ENCODE results near the gene SREK1IP1.

SREK1IP1 gene

DNA sequence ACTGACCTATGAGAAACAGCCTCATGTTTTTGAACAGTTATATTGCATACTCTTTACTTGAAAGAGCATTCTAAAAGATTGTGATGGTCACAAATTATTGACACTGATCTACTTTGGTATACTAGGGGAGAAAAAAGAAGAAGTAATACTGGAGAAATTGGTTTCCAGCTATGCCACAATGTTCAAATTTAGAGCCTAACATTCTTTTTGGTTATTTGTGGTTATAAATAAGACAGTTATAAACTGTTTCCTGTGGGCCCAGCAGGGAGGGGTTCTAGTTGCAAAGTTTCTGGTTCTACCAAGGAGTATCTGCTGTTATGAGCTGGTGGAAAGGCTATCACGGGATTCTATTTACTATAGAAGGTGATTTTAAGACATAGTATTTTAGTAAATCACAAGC is 5.0 kb upstream of the SREK1IP1 start:
- no peak overlapping the region for H3K27ac Mint-ChIP-seq
- peaks cover 13% of the 10 kb centered on the region for H3K36me3 Mint-ChIP-seq (ENCODE audit: low read depth)
- no peak overlapping the region for H3K4me3 Mint-ChIP-seq
- TF ChIP-seq, protein P1, sequence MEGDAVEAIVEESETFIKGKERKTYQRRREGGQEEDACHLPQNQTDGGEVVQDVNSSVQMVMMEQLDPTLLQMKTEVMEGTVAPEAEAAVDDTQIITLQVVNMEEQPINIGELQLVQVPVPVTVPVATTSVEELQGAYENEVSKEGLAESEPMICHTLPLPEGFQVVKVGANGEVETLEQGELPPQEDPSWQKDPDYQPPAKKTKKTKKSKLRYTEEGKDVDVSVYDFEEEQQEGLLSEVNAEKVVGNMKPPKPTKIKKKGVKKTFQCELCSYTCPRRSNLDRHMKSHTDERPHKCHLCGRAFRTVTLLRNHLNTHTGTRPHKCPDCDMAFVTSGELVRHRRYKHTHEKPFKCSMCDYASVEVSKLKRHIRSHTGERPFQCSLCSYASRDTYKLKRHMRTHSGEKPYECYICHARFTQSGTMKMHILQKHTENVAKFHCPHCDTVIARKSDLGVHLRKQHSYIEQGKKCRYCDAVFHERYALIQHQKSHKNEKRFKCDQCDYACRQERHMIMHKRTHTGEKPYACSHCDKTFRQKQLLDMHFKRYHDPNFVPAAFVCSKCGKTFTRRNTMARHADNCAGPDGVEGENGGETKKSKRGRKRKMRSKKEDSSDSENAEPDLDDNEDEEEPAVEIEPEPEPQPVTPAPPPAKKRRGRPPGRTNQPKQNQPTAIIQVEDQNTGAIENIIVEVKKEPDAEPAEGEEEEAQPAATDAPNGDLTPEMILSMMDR (IDR thresholded peaks at IDR 0.05; ENCODE audit: unreplicated experiment in 3 of 3), result no peak
- H3K27me3 Mint-ChIP-seq (ENCODE audit: low read depth), result no peaks in the 10 kb centered on the region
- H3K9me3 Mint-ChIP-seq, result no peaks in the 10 kb centered on the region
- peaks cover 19% of the 10 kb centered on the region for H3K4me1 Mint-ChIP-seq

DNA sequence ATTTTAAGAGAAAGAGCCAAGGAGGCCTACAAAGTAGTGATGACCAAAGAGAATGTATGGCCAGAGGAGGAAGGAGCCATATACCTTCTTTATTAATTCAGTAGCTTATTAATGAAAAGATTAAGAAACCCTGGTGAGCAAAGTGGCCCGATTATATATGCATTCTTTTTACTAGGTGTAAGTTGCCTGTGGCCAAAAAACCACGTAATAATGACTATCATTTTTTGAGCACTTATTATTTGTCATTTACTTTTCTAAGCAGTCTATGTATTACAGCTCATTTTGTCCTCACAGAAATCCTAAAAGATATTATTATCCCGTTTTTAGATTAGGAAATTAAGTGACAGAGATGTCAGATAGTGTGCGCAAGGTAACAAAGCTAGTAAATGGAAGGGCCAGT is 3.2 kb upstream of the SREK1IP1 start:
- H3K9me3 Mint-ChIP-seq, result no peaks in the 10 kb centered on the region
- H3K4me1 Mint-ChIP-seq, result peaks cover 29% of the 10 kb centered on the region
- no peaks in the 10 kb centered on the region for H3K27me3 Mint-ChIP-seq (ENCODE audit: low read depth)
- H3K4me3 Mint-ChIP-seq, result peak overlapping the region in 2 of 3 experiments; percentile 41 to 51
- TF ChIP-seq, protein P1 (IDR thresholded peaks at IDR 0.05; ENCODE audit: unreplicated experiment in 3 of 3), result no peak
- H3K27ac Mint-ChIP-seq, result no peak overlapping the region
- H3K36me3 Mint-ChIP-seq (ENCODE audit: low read depth), result peaks cover 14% of the 10 kb centered on the region

DNA sequence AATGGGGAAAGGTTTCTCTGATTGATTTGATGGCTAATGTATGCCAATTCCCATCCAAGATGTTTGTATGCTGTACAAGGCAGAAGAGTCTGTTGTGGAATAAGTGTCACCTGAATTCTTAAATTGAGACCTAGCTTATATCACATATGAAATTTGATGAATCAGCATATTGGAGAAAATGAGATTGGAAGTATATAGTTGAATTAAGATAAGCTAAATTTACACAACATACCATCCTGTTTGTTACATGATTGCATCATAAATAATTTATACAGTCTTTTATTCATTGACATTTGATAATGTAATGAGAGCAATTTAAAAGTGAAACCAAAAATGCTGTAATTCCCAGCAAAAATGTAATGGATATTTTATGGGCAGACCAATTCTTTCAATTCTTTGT is 1.4 kb upstream of the SREK1IP1 start:
- no peaks in the 10 kb centered on the region for H3K27me3 Mint-ChIP-seq (ENCODE audit: low read depth)
- H3K4me3 Mint-ChIP-seq, result peak overlapping the region; percentile 97 to 99 (median 98)
- H3K27ac Mint-ChIP-seq, result peak overlapping the region; percentile 100
- H3K36me3 Mint-ChIP-seq (ENCODE audit: low read depth), result peaks cover 10% of the 10 kb centered on the region
- TF ChIP-seq, protein P1 (IDR thresholded peaks at IDR 0.05; ENCODE audit: unreplicated experiment in 3 of 3), result no peak
- peaks cover 37% of the 10 kb centered on the region for H3K4me1 Mint-ChIP-seq
- no peaks in the 10 kb centered on the region for H3K9me3 Mint-ChIP-seq

DNA sequence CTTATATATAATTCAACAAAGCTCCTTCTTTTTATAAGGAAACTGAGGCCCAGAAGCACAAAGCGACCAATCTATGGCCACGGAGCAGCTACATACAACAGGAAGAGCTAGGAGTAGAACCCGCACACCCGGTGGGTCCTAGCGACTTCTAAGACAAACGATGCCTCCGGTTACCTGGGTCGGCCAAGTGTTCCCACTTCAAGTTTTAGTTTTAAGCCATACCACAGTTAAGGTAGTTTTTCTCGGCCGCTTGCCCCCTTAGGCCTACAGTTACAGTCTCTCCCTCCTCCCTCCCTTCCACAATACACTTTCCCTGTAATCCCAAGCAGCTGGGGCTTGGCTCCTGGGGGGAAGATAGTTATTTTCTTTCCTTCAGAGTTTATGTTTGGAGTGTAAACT is 533 bp downstream of the SREK1IP1 start:
- peak overlapping the region; percentile 100 for H3K27ac Mint-ChIP-seq
- H3K27me3 Mint-ChIP-seq (ENCODE audit: low read depth), result no peaks in the 10 kb centered on the region
- H3K36me3 Mint-ChIP-seq (ENCODE audit: low read depth), result peaks cover 15% of the 10 kb centered on the region
- TF ChIP-seq, protein P1 (IDR thresholded peaks at IDR 0.05; ENCODE audit: unreplicated experiment in 3 of 3), result no peak
- H3K4me1 Mint-ChIP-seq, result peaks cover 40% of the 10 kb centered on the region
- no peaks in the 10 kb centered on the region for H3K9me3 Mint-ChIP-seq
- peak overlapping the region; percentile 97 to 99 (median 98) for H3K4me3 Mint-ChIP-seq

DNA sequence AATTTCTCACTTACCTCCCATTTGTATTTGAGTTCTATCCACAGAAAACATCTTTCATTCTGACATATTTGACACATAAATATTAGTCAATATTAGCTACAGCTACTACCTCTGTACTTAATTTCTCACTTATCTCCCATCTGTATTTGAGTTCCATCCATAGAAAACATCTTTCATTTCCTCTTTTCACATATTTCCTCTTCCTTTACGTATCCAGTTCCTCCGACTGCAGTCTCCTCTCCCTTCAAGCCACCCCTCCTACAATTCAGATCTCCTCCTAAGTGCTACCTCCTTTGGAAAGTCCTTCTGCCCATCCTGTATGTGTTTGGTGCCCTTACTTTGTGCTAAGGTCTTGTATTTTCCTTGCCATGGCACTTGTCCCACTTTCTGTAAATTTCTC is 1.6 kb downstream of the SREK1IP1 start:
- peak overlapping the region; percentile 100 for H3K27ac Mint-ChIP-seq
- TF ChIP-seq, protein P1 (IDR thresholded peaks at IDR 0.05; ENCODE audit: unreplicated experiment in 3 of 3), result no peak
- no peaks in the 10 kb centered on the region for H3K9me3 Mint-ChIP-seq
- H3K4me3 Mint-ChIP-seq, result peak overlapping the region; percentile 97 to 99 (median 98)
- H3K4me1 Mint-ChIP-seq, result peaks cover 40% of the 10 kb centered on the region
- no peaks in the 10 kb centered on the region for H3K27me3 Mint-ChIP-seq (ENCODE audit: low read depth)
- H3K36me3 Mint-ChIP-seq (ENCODE audit: low read depth), result peaks cover 15% of the 10 kb centered on the region

DNA sequence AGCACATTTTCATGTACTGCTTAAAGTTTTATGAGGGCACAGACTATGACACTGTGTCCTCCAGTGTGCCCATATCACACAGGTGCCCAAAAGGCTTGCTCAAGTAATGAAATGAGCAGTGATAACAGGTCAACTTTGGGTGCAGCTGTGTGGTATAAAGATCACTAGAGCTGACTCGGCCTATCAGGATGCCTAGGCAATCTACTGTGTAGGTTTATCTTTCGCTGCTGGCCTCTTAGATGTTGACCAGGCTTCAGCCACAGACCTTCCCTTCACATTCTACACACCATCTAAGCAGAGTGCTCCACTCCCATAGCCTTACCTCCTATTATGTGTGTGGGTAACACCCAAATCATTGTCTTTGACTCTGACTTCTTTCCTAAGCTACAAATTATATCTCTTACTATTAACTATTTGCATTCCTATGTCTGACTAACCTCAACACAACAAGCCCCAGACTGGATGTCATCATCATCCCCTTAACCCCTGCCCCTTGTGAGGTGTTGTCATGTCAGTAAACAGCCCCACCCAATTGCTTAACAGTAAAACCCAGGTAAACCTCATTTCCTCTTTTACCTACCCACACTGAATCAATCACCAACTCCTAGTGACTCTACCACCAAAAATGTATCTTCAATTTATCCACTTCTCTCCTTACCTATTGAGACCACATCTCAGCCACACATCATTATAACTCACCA is 2.5 kb downstream of the SREK1IP1 start:
- TF ChIP-seq, protein P1 (IDR thresholded peaks at IDR 0.05; ENCODE audit: unreplicated experiment in 3 of 3), result no peak
- H3K27me3 Mint-ChIP-seq (ENCODE audit: low read depth), result no peaks in the 10 kb centered on the region
- peaks cover 15% of the 10 kb centered on the region for H3K36me3 Mint-ChIP-seq (ENCODE audit: low read depth)
- peak overlapping the region in 2 of 3 experiments; percentile 24 to 69 for H3K4me3 Mint-ChIP-seq
- peaks cover 40% of the 10 kb centered on the region for H3K4me1 Mint-ChIP-seq
- H3K27ac Mint-ChIP-seq, result no peak overlapping the region
- H3K9me3 Mint-ChIP-seq, result no peaks in the 10 kb centered on the region

Measured in nephron (organoid).